GM21825 (cell line): ENCODE data around the gene GRID1.

ENCODE experiments used
- ATAC-seq: cut with Tn5 transposase; IDR thresholded peaks from one replicate; pipeline ENCODE4 v1.9.1; 2021; ENCODE audit warnings: mild to moderate bottlenecking, moderate library complexity; ENCODE audit not compliant: unreplicated experiment

The GRID1 gene

DNA sequence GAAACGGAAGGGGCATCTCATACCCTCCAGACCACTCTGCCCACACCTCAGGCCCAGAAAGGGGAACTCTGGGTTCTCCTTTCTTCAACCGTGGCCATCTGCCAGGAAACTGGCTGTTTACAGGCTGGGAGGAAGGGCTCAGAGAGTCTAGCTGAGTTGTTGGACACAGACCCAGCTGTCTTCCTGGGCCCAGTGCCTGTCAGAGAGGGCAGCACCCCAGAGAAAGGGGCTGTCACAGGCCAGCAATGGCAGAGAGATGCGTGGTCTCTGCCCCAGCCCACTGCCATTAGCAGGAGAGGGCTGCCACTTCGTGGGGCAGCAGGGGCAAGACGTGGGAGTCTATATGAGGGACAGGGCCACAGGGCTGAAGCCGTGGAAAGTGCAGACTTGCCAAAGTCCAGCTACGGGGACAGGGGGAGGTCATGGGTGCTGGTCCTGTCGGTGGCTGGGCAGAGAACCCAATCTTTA lies 11.0 kb downstream of the GRID1 start:
- ATAC-seq: no peak

DNA sequence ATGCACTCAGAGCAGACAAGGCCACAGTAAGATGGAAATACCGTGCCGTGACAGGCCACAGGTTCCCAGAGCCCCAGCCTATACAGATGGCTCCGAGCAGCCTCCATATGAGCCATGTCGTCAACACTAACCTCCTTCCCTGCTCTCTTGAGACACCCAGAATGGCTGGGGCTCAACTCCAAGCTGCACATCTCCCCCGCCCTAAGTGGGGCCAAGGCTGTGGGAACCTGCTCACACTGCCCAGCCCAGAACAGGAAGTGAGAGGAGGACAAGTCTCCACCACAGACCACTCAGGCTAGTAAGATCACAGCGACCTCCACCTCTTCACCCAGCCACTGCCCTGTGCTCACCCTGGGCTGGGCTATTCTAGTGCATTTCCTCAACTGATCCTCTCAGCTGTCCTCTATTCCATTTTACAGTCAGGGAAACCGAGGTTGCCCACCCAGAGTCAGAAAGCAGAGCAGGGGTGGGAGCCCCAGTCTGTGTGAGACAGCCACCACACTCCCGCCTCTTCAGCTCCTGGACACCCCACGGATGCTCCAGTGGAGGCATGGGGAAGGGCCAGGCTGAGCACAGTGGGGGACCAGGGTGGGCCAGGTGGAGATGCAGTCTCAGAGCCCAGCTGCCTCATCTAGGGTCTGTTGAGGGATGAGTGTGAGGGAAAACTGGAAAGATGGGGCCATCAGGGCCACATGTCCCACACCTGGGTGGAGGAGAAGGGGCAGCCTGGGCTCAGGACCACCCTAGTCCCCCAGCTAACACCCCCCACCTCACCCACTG lies 11.6 kb downstream of the GRID1 start:
- ATAC-seq: no peak

DNA sequence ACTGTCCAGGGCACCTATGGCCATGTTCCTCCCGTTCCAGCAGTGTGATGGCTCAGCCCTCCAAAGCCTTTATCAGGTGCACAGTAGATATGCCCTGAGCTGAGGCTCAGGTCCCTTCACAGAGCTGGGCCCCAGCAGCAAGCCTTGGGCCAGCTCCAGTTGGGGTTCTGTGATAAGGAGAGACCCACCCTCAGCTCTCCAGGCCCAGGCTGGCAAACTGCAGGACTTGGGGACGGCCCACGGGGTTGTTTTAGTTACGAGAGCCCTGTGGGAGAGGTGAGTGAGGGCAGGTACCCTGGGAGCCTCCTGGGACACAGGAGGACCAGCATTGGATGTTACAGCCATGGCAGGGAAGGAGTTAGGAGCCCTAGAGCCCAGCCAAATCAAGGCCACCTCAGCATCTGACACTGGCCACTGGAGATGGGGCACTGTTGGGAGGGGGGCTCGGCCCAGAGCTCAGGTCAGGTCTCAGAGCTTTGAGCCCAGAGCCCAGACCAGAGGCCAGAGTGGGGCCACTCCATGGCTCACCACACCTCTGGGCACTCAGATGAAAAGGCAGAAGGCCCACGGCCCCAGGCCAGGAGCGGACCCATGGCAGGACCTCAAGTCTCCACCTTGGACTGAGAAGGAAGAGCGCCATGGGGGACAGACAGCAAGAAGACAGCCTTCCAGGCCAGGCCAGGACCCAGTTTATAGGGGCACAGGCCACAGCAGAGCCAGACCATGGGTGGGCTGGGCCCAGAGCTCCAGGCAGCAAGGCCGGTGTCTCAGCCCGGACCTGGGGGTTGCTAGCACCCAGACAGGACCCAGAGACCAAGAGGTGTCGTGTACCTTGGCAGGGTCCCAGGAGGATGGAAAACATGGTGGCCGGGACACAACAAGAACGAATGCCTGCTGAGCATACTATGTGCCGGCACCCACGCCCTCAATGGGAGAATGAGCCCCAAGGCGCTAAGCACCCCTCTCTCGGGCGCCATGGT lies 12.8 kb downstream of the GRID1 start:
- ATAC-seq: no peak

DNA sequence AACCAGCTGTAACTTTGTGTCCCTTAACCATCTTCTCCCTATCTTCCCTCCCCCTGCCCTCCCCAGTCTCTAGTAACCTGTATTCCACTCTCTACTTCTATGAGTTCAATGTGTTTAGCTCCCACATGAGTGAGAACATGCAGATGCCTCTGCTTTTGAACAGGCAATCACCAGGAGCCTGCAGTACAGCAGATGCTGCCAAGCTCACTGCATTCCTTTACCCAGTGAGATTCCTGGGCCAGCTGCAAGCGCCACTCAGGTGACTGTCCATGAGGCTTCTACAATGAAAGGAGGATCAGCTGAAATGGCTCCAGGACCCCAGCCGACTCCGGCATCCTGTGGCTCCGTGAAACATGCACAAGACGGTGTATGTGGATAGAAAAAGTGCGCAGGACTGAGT lies 15.7 kb downstream of the GRID1 start:
- no peak for ATAC-seq

DNA sequence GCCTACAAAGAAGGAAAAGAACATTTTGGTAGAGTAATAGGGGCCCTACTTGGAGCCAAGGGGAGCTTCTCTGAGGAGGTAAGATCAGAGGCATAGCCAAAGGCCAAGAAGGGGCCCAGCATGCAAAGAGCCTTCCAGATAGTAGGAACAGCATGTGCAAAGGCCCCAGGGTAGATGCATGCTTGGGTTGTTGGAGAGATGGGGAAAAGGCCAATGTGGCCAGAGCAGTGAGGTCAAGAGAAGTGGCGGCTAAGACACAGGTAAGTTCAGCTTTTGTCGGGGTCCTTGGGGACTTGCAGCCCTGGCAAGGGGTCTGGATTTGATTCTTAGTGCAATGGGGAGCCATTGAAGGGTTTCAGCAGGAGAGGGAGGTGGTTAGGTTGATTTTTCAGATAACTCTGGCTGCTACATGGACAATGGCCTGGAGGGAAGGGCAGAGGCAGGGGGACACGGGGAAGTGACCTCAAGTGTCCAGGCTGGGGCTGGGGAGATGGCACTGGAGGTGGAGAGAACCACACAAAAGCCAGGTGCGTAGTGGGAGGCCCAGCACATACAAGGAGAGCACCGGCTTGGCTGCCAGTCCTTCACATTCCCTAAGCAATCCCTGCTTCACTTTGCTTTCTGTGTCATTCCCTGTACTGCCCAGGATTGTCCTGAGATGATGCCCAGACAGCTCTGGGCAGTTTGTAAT lies 16.5 kb downstream of the GRID1 start:
- no peak for ATAC-seq

DNA sequence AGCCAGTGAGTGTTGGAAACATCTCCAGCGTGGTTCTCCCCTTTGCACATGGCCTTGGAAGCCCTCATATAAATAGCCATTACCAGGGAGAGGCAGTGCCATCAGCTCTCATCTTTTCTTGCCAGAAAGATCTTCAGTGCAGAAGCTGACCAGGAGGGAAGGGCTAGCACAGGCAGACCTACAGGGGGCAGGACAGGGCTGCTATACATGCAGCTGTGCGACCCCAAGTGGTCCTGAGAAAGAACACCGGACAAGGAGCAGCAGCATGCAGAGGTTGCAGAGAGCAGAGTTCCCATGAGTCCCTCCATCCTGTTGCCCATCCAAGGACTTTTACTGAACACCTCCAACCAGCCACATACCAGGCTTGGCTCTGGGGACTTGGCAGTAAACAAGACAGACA lies 17.1 kb downstream of the GRID1 start:
- ATAC-seq: no peak

DNA sequence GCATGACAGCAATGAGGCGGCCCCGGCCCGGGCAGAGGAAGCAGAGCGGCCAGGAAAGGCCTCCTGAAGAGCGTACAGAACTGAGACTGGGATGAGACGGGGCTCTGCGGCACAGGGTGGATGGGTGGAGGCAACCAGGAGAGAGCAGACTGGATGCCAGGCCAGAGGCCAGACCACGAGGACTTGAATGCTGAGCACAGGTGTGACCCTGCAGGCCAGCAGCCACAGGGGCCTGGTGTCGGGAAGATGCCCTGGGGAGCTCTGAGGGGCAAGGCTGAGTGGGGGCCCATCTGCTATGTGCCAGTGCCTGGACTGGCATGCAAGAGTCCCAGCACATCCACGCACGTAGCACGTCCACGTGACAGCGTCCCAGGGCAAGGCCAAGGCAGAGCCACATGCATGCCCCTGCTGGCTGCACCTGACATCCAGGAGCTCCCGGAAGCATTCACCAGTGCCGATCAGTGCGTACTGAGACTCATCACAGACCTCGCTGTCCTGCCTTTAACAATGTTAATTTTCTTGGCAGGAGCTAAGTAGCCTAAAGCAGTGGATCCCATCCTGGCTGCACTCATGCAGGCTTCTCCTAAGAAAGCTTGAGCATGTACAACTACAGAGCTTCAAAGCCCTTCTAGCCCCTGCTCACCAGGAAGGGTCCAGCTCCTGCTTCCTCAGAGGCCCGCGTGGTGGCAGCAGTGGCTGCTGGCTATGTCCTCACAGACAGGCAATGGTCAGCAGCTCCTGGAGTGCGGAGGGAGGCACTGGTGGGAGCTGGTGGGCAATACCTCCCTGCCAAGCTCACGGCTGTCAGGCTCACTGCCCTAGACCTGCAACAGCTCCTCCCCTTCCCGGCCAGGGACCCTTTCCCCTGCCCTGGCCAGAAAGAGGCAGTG lies 18.0 kb downstream of the GRID1 start:
- ATAC-seq: no peak

DNA sequence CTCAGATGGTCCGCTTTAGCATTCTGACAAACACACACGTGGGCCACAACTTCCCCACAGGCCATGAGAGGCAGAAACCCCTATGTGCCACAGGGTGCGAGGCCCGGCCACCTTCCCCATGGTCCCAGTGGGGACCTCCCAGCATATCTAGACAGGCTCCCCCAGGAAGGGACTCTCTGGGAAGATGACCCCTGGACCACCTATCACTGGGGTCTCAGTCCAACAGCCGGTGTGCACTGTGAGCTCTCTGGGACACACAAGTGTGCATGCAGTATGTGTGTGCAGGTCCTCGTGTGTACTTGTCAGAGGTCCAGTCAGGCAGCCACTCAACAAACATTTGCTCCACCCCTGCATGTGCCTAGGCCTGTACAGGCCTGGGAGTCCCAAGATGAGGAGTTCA lies 18.7 kb downstream of the GRID1 start:
- ATAC-seq: no peak

DNA sequence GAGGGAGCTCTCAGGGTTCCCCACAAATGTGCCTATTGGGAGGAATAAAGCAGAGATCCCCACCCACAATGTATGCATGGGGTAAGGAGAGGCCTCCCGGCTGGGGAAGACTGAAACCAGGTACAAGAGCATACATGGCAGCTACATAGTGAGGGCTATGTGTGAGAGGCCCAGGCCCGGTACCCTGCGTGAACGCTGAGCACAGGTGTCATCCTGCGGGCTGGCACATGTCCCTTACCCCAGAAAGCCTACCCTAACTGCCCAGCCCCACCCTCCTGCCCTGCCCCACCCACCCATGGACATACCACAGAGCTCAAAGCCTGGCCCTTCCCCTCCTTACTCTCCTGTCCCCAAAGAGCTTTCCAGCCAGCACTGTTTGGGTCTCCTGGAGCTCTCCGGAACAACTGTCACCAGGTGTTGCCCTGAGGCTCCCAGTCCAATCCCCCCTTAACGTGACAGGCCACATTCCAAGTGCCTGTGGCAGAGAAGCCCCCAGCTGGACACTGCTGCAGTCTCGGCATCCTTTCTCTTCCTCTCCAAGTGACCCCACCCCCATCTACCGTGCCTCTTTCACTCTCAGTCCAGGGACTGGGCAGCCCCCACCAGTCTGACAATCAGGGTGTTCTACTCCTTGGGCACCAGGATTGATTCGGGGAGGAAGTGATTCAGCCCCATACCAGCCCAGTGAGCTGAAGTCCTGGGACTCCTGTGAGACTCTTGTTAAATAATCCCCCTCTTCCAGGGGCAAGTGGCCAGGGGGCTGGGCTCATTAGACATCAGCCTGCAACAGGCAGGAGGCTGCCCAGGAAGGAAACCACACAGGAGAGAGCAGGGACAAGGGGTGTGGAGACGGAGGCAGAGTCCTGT lies 19.6 kb downstream of the GRID1 start:
- ATAC-seq: no peak

DNA sequence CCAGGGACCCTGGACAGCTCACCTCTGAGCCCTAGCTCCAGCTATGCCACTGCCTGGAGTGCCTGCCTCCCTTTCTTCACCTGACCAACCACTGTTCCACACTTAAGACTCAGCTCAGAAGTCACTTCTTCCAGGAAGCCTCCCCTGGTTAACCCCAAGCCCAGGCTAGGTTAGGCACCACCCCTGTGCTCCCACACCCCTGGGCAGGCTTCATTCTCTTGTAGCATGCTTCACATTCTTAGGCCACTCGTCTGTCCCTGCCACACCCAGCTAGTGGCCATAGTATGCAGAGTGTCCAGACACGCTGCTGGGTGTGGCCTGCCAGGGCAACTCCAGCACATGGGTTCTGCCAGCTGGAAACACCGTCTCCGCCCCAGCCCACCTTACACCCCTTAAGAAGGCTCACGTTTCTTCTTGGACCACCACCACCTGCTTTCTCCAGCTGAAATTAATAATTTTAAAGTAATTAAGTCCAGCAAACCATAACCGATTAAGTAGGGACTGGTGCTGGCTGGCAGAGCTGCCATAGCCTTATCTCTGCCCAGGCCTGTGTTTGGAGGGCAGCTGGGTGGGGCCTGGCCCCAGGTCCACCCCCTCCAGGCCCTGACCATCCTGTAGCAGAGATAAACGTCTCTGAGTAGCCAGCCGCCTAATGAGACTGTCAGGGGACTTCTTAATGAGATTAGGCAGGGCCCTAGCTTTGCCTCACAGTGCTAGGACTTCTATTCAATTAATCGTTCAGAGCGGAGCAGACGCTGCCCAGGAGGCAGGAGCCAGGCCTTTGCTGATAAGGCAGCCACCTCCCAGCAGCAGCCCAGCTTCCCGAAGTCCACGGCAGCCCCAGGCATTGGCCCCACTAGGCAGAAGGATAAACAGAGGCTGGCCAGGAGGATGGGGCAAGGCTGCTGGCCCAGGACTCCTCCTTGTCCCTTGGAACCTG lies 20.5 kb downstream of the GRID1 start:
- no peak for ATAC-seq

DNA sequence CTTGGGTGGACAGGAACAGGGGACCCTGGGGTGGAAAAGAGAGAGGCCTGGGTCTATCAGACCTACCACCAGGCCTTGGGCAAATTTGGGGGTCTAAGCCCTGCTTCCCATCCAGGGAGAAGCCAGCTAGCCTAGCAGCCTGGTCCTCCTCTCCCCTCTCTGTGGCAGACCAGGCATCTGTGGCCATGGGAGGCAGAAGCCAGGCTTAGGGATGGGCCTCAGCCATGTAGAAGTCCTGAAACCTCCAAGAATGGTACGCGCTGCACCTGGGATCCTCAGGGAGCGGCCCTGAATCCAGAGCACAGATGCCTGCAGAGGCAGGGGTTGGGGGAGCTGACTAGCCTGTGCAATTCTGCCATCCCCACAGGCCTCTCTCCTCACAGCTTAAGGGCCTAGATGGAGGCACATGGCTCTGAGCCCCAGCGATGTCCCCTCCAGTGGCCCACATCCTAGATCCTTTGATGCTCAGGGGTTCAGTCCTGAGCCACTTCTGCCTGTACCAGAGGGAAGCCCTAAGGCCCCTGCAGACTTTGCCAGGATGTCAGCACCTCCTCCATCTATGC lies 21.2 kb downstream of the GRID1 start:
- ATAC-seq: no peak

DNA sequence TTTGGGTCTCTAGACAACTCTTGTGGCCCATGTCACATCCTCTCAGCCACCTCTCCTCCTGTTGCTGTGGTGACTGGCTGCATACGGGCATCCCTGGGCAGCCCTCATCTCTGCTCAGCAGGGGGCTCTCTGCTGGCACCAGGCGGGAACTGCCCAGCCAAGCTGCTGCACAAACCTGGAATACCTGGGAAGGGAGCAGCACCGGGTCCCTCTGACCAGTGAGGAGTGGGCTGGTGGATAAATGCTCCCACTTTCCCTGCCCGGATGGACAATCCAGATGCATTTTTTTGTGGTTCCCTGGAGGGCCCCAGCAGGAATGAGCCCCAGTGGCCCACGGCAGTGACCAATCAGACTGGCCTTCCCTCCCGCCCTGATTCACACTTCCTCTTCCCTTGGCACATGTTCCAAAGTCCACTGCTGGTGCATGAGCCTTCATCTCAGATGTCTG lies 21.9 kb downstream of the GRID1 start:
- no peak for ATAC-seq

DNA sequence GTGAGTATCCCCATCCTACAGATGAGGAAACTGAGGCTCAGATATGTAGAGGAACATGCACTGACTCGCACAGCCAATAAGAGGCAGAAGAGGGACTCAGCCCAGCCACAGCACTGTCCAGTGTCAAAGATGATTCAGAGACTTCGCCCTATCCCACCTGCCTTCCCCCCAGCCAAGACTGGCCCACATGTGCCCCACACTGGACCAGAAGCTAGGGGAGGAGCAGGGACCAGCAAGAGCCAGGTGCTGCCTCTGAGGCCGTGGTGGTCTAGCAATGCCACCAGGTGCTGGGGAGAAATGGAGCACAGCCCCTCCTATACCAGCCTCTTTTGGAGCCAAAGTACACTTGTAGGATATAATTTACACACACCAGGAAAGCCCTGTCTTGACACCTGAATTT lies 22.3 kb downstream of the GRID1 start:
- ATAC-seq: no peak

DNA sequence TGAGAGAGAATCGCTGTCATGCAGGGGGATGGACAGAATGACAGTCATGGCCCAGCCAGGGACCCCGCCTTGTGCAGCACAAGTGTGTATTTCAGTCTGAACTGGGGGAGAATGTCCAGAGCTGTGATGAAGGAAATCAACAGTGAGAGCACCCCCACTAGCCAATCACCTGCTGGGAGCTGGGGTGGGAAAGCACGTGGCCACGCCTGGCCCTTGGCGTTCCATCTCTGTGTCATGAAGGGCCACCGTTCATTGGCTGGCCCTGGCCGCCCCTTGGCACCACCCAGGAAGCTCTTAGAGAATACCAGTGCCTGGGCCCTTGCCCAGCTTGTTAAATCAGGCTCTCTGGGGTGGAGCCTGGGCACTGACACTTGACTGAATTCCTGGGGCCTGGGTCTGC lies 22.8 kb downstream of the GRID1 start:
- ATAC-seq: no peak

DNA sequence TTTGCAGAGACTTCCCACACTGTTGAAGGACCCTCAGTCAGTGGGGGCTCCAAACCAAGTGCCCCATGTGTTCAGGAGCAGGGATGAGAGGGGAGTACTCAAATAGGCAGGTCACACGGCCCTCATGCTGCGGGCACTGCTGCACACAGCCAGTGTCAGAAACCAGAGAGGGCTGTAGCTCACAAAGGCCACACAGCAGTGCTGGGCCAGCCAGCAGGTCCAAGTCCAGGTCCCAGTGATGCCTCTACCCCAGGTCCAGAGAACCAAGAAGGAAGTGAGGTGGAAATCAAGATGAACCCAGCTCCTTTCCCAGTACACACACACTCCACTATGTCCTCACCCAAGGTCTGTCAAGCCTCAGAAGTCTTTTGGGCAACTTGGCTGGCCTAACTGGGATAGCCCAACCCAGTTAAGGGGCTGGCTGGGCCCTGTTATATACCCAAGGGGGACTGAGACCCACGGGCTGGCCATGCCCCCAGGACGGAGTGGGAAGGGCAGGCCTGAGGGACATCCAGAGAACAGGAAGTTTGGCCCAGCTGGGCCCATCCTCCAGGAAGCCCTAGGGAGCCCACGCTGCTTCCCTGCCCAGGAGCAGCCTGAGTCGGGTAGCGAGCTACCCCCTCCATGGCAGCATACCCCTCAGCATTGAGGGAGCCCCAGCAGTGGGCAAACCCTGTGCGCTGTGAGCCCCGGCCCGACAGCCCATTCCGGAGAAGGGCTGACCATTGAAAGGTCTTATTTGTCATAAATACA lies 24.3 kb downstream of the GRID1 start:
- no peak for ATAC-seq

DNA sequence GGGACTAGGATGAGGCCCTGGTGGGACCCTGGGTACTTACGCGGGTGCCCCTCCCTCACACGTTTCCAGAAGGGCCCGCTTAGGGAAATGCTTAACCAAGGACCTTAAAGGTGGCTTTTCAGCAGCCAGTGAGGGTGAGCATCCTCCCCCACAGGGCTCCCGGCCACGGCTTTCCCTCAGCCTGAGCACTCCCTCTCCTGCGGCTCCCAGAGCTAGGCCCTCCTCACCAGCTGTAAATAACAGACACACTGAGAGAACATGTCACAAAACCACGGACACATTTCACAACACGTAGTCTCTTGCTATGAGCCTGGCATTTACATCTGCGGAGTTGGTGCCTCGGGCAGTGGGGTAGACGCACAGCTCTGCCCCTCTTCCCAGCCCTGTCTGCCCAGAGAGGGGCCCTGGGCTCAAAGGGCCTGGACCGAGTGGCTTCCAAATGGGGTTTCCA lies 25.2 kb downstream of the GRID1 start:
- ATAC-seq: no peak

DNA sequence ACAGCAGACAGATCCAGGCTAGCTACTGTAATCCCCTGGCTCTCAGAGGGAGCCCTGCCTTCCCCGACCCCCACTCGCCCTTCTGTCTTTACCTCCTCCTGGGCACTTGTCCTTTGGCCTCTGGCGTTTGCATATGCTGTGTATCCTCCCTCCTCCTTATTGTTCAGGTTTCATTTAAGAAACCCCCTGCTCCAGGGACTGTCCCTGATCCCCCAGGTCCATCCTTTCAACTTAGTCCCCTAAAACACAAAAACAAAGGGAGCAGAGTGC lies 25.7 kb downstream of the GRID1 start:
- ATAC-seq: no peak
